ENCODE results near the gene RAB4A.

DNA sequence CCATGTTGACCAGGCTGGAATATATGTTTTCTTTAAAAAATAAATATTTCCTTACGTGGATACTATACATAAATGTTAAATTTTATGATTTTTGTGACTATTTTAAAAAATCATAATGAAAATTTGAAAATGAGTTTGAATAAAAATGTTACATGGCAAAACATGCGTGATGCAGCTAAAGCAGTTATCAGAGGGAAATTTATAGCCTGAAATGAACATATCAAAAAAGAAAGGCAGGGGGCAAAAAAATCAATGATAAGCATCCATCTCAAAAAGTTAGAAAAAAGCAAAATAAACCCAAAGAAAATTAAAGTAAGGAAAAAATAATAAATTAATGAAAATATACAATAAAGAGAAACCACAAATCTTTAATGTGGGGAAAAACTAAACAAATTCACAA, 63.4 kb downstream of the RAB4A start:
- TF ChIP-seq CTCF (conservative IDR thresholded peaks at IDR 0.05; ENCODE audit: low read length): no peak
- no peak for TF ChIP-seq EZH2phosphoT487 (IDR thresholded peaks at IDR 0.05; ENCODE audit: borderline replicate concordance, low read depth, low read length)

All from OCI-LY7 (cell line).